Measurements from ENCODE around the gene PCLAF.
"Not testable (repeated sequence)": the region's sequence is repeated elsewhere in the genome, so short reads cannot be mapped to it uniquely, and the experiment has no call there.

Gene PCLAF

GRCh38 chr15:64333986-64334929, 47.0 kb downstream of the PCLAF start:
- ChIA-PET POLR2A (no interaction called here), CTCF (no interaction called here)
- TF ChIP-seq LEF1 (IDR thresholded peaks at IDR 0.05; ENCODE audit: borderline replicate concordance) (no peak), NFRKB (IDR thresholded peaks at IDR 0.05) (no peak), ZNF384 (IDR thresholded peaks at IDR 0.05) (no peak), L3MBTL2 (conservative IDR thresholded peaks at IDR 0.05) (no peak), SUZ12 (IDR thresholded peaks at IDR 0.05) (no peak), BHLHE40 (IDR thresholded peaks at IDR 0.05; ENCODE audit: borderline replicate concordance) (no peak), PKNOX1 (IDR thresholded peaks at IDR 0.05) (no peak), ELF4 (IDR thresholded peaks at IDR 0.05) (no peak), FOXM1 (IDR thresholded peaks at IDR 0.05; ENCODE audit: borderline replicate concordance) (no peak), TARDBP (IDR thresholded peaks at IDR 0.05) (no peak), FOXA1 (IDR thresholded peaks at IDR 0.05) (no peak), HDGF (IDR thresholded peaks at IDR 0.05; ENCODE audit: borderline replicate concordance) (no peak)
- DNase-seq (ENCODE audit: extremely low spot score), result no peak

- POLR2A ChIA-PET, result no interaction called here
- TF ChIP-seq CTBP1 (IDR thresholded peaks at IDR 0.05; ENCODE audit: borderline replicate concordance) (no peak), SUZ12 (IDR thresholded peaks at IDR 0.05) (no peak), L3MBTL2 (conservative IDR thresholded peaks at IDR 0.05) (no peak), PKNOX1 (IDR thresholded peaks at IDR 0.05) (no peak), LEF1 (IDR thresholded peaks at IDR 0.05; ENCODE audit: borderline replicate concordance) (no peak), FOXK2 (IDR thresholded peaks at IDR 0.05) (no peak), ZNF384 (IDR thresholded peaks at IDR 0.05) (no peak), NFRKB (IDR thresholded peaks at IDR 0.05) (no peak), ARNT (IDR thresholded peaks at IDR 0.05) (no peak), TARDBP (IDR thresholded peaks at IDR 0.05) (no peak), FOXM1 (IDR thresholded peaks at IDR 0.05; ENCODE audit: borderline replicate concordance) (no peak), ELF4 (IDR thresholded peaks at IDR 0.05) (no peak), BHLHE40 (IDR thresholded peaks at IDR 0.05; ENCODE audit: borderline replicate concordance) (no peak), FOXA1 (IDR thresholded peaks at IDR 0.05) (no peak), SP1 (IDR thresholded peaks at IDR 0.05) (no peak), HDGF (IDR thresholded peaks at IDR 0.05; ENCODE audit: borderline replicate concordance) (no peak)
- CTCF ChIA-PET, result no interaction called here
- no peak for DNase-seq (ENCODE audit: extremely low spot score)
Observed at GRCh38 chr15:64333516-64333915, 47.7 kb downstream of the PCLAF start.

- CTCF ChIA-PET; DNase-seq (ENCODE audit: extremely low spot score); POLR2A ChIA-PET: not testable (repeated sequence)
Observed at GRCh38 chr15:64331668-64332067, 49.6 kb downstream of the PCLAF start.

- POLR2A ChIA-PET; CTCF ChIA-PET; DNase-seq (ENCODE audit: extremely low spot score): not testable (repeated sequence)
Observed at GRCh38 chr15:64326975-64327374, 54.3 kb downstream of the PCLAF start.

GRCh38 chr15:64326458-64326857, 54.8 kb downstream of the PCLAF start:
- TF ChIP-seq ZNF384 (IDR thresholded peaks at IDR 0.05), result peak; percentile 93
- POLR2A ChIA-PET; CTCF ChIA-PET; DNase-seq (ENCODE audit: extremely low spot score): not testable (repeated sequence)

- POLR2A ChIA-PET, result no interaction called here
- no peak for DNase-seq (ENCODE audit: extremely low spot score)
- CTCF ChIA-PET, result no interaction called here
- TF ChIP-seq SUZ12 (IDR thresholded peaks at IDR 0.05) (no peak), FOXA1 (IDR thresholded peaks at IDR 0.05) (no peak), CTBP1 (IDR thresholded peaks at IDR 0.05; ENCODE audit: borderline replicate concordance) (no peak), ARNT (IDR thresholded peaks at IDR 0.05) (no peak), PKNOX1 (IDR thresholded peaks at IDR 0.05) (no peak), ELF4 (IDR thresholded peaks at IDR 0.05) (no peak), BHLHE40 (IDR thresholded peaks at IDR 0.05; ENCODE audit: borderline replicate concordance) (no peak), TARDBP (IDR thresholded peaks at IDR 0.05) (no peak), ZNF384 (IDR thresholded peaks at IDR 0.05) (no peak), SP1 (IDR thresholded peaks at IDR 0.05) (no peak), NFRKB (IDR thresholded peaks at IDR 0.05) (no peak), HDGF (IDR thresholded peaks at IDR 0.05; ENCODE audit: borderline replicate concordance) (no peak), FOXK2 (IDR thresholded peaks at IDR 0.05) (no peak), LEF1 (IDR thresholded peaks at IDR 0.05; ENCODE audit: borderline replicate concordance) (no peak), L3MBTL2 (conservative IDR thresholded peaks at IDR 0.05) (no peak), FOXM1 (IDR thresholded peaks at IDR 0.05; ENCODE audit: borderline replicate concordance) (no peak)
Observed at GRCh38 chr15:64324165-64324877, 56.9 kb downstream of the PCLAF start.

All from HEK293T (cell line).